HEK293 (cell line): Measurements from ENCODE around the gene HDDC2.

ENCODE experiments used
- FEZF1 ChIP-seq: fragments of 450-650 bp; formaldehyde crosslinking; IDR thresholded peaks from 2 replicates; pipeline ENCODE4 v1.5.1; 2016; ENCODE audit warnings: missing biosample characterization, missing genetic modification characterization
- MZF1 ChIP-seq: fragments of 450-650 bp; formaldehyde crosslinking; IDR thresholded peaks from 2 replicates; pipeline ENCODE4 v1.5.1; 2017; ENCODE audit warnings: missing biosample characterization, missing genetic modification characterization, borderline replicate concordance
- REST ChIP-seq: fragments of 450-650 bp; formaldehyde crosslinking; IDR thresholded peaks from 2 replicates; pipeline ENCODE4 v1.5.1; 2016; ENCODE audit warnings: missing biosample characterization, missing genetic modification characterization
- YY2 ChIP-seq: fragments of 450-650 bp; formaldehyde crosslinking; IDR thresholded peaks from 2 replicates; pipeline ENCODE4 v1.5.1; 2016; ENCODE audit warnings: missing biosample characterization, missing genetic modification characterization
- ZBTB49 ChIP-seq: fragments of 450-650 bp; formaldehyde crosslinking; IDR thresholded peaks from 2 replicates; pipeline ENCODE4 v1.5.1; 2016; ENCODE audit warnings: missing biosample characterization, missing genetic modification characterization, low read depth
- ZBTB7A ChIP-seq: fragments of 450-650 bp; formaldehyde crosslinking; IDR thresholded peaks from 2 replicates; pipeline ENCODE4 v1.5.1; 2016; ENCODE audit warnings: low read depth, missing biosample characterization, missing genetic modification characterization
- ZNF133 ChIP-seq: fragments of 450-650 bp; formaldehyde crosslinking; IDR thresholded peaks from 2 replicates; pipeline ENCODE4 v1.5.1; 2016; ENCODE audit warnings: missing biosample characterization, missing genetic modification characterization
- ZNF140 ChIP-seq: fragments of 450-650 bp; formaldehyde crosslinking; IDR thresholded peaks from 2 replicates; pipeline ENCODE4 v1.5.1; 2016; ENCODE audit warnings: missing biosample characterization, missing genetic modification characterization
- ZNF248 ChIP-seq: fragments of 450-650 bp; formaldehyde crosslinking; IDR thresholded peaks from 2 replicates; pipeline ENCODE4 v1.5.1; 2017; ENCODE audit warnings: missing biosample characterization, missing genetic modification characterization
- ZNF280C ChIP-seq: fragments of 450-650 bp; formaldehyde crosslinking; IDR thresholded peaks from 2 replicates; pipeline ENCODE4 v1.5.1; 2016; ENCODE audit warnings: missing biosample characterization, missing genetic modification characterization
- ZNF350 ChIP-seq: fragments of 450-650 bp; formaldehyde crosslinking; IDR thresholded peaks from 2 replicates; pipeline ENCODE4 v1.5.0; 2017; ENCODE audit warnings: missing biosample characterization, mild to moderate bottlenecking, missing genetic modification characterization
- ZNF398 ChIP-seq: fragments of 450-650 bp; formaldehyde crosslinking; IDR thresholded peaks from 2 replicates; pipeline ENCODE4 v1.5.1; 2017; ENCODE audit warnings: missing biosample characterization, missing genetic modification characterization
- ZNF501 ChIP-seq: fragments of 450-650 bp; formaldehyde crosslinking; IDR thresholded peaks from 2 replicates; pipeline ENCODE4 v1.5.1; 2016; ENCODE audit warnings: missing biosample characterization, missing genetic modification characterization
- ZNF514 ChIP-seq: fragments of 450-650 bp; formaldehyde crosslinking; IDR thresholded peaks from 2 replicates; pipeline ENCODE4 v1.5.1; 2016; ENCODE audit warnings: missing biosample characterization, missing genetic modification characterization
- ZNF529 ChIP-seq: fragments of 450-650 bp; formaldehyde crosslinking; IDR thresholded peaks from 2 replicates; pipeline ENCODE4 v1.5.1; 2017; ENCODE audit warnings: missing genetic modification characterization, missing biosample characterization; ENCODE audit not compliant: insufficient replicate concordance
- ZNF610 ChIP-seq: fragments of 450-650 bp; formaldehyde crosslinking; IDR thresholded peaks from 2 replicates; pipeline ENCODE4 v1.5.1; 2016; ENCODE audit warnings: missing biosample characterization, missing genetic modification characterization, borderline replicate concordance
- ZNF629 ChIP-seq: fragments of 450-650 bp; formaldehyde crosslinking; IDR thresholded peaks from 2 replicates; pipeline ENCODE4 v1.5.1; 2017; ENCODE audit warnings: missing biosample characterization, missing genetic modification characterization
- ZNF645 ChIP-seq: fragments of 450-650 bp; formaldehyde crosslinking; IDR thresholded peaks from 2 replicates; pipeline ENCODE4; 2016; ENCODE audit warnings: missing biosample characterization, missing genetic modification characterization
- TF ChIP-seq, protein P1 (sequence below): fragments of 450-650 bp; formaldehyde crosslinking; IDR thresholded peaks from 2 replicates; pipeline ENCODE4 v1.5.1; 2016; ENCODE audit warnings: missing biosample characterization, missing genetic modification characterization
- TF ChIP-seq, protein P2 (sequence below): fragments of 450-650 bp; formaldehyde crosslinking; IDR thresholded peaks from 2 replicates; pipeline ENCODE4 v1.5.1; 2016; ENCODE audit warnings: missing biosample characterization, missing genetic modification characterization

The HDDC2 gene

GRCh38 chr6:125307964-125308615 lies 6.3 kb upstream of the HDDC2 start (continued):
- TF ChIP-seq REST (no peak), ZNF514 (tag by site-specific recombination) (no peak), ZNF610 (tag by site-specific recombination) (0 out of 2 replicates have a peak, but pooled peaks have one; percentile 15), ZBTB49 (tag by site-specific recombination) (no peak), ZNF280C (tag by site-specific recombination) (no peak), ZNF629 (peak; percentile 32; the same call in 1 of the 2 replicates), ZBTB7A (tag by site-specific recombination) (no peak), MZF1 (tag by site-specific recombination) (peak; percentile 98), YY2 (tag by site-specific recombination) (no peak), ZNF501 (0 out of 2 replicates have a peak, but pooled peaks have one; percentile 17), ZNF645 (tag by site-specific recombination) (no peak), ZNF248 (no peak), ZNF140 (tag by site-specific recombination) (no peak), ZNF529 (tag by site-specific recombination) (no peak), ZNF350 (tag by site-specific recombination) (no peak), FEZF1 (tag by site-specific recombination) (peak; percentile 83), ZNF133 (tag by site-specific recombination) (no peak), ZNF398 (tag by site-specific recombination) (0 out of 2 replicates have a peak, but pooled peaks have one; percentile 19)
- TF ChIP-seq, protein P1, sequence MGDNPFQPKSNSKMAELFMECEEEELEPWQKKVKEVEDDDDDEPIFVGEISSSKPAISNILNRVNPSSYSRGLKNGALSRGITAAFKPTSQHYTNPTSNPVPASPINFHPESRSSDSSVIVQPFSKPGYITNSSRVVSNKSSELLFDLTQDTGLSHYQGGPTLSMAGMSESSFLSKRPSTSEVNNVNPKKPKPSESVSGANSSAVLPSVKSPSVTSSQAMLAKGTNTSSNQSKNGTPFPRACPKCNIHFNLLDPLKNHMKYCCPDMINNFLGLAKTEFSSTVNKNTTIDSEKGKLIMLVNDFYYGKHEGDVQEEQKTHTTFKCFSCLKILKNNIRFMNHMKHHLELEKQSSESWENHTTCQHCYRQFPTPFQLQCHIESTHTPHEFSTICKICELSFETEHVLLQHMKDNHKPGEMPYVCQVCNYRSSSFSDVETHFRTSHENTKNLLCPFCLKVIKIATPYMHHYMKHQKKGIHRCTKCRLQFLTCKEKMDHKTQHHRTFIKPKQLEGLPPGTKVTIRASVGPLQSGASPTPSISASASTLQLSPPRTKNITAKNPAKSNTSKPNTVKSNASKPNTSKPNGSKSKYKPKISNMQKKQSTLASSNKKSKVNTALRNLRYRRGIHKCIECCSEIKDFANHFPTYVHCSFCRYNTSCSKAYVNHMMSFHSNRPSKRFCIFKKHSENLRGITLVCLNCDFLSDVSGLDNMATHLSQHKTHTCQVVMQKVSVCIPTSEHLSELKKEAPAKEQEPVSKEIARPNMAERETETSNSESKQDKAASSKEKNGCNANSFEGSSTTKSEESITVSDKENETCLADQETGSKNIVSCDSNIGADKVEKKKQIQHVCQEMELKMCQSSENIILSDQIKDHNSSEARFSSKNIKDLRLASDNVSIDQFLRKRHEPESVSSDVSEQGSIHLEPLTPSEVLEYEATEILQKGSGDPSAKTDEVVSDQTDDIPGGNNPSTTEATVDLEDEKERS (tag by site-specific recombination) = no peak
- TF ChIP-seq, protein P2, sequence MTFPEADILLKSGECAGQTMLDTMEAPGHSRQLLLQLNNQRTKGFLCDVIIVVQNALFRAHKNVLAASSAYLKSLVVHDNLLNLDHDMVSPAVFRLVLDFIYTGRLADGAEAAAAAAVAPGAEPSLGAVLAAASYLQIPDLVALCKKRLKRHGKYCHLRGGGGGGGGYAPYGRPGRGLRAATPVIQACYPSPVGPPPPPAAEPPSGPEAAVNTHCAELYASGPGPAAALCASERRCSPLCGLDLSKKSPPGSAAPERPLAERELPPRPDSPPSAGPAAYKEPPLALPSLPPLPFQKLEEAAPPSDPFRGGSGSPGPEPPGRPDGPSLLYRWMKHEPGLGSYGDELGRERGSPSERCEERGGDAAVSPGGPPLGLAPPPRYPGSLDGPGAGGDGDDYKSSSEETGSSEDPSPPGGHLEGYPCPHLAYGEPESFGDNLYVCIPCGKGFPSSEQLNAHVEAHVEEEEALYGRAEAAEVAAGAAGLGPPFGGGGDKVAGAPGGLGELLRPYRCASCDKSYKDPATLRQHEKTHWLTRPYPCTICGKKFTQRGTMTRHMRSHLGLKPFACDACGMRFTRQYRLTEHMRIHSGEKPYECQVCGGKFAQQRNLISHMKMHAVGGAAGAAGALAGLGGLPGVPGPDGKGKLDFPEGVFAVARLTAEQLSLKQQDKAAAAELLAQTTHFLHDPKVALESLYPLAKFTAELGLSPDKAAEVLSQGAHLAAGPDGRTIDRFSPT (tag by site-specific recombination) = peak; percentile 75
